Measurements from ENCODE around the gene LRRC59. TPM values are rescaled to one million over a fixed set of nuclear protein-coding genes. Genes with fewer than 3 reads are reported as not detected.
"Not testable (repeated sequence)": the region's sequence is repeated elsewhere in the genome, so short reads cannot be mapped to it uniquely, and the experiment has no call there.

Gene LRRC59
- total RNA-seq, 1 donor from 2014 or later: 113 TPM

DNA sequence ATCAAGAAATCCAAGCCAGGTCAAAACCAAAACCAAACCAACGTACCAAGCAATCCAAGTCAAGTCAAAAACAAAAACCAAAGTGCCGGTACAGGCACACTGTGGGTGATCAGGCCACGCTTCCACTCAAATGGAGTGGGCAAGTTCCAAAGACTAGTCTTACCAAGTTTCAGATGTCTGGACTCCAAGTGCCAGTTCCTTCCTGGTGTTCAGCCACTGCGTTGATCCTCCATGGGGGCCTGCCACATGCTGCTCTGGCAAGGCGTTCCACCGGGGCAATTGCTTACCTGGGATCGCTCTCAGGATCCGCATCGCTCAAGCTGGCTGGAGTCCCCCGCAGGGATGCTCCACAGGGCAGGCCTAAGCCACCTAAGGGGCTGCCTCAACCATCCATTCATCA lies 22.3 kb upstream of the LRRC59 start:
- Mint-ChIP-seq H3K4me1 (peaks cover 16% of the 10 kb centered on the region), H3K27me3 (peaks cover 19% of the 10 kb centered on the region)
- H3K36me3 Mint-ChIP-seq (ENCODE audit: low read depth); intact Hi-C loops (cut with micrococcal nuclease); H3K9me3 Mint-ChIP-seq; H3K4me3 Mint-ChIP-seq; H3K27ac Mint-ChIP-seq; DNase-seq: not testable (repeated sequence)

DNA sequence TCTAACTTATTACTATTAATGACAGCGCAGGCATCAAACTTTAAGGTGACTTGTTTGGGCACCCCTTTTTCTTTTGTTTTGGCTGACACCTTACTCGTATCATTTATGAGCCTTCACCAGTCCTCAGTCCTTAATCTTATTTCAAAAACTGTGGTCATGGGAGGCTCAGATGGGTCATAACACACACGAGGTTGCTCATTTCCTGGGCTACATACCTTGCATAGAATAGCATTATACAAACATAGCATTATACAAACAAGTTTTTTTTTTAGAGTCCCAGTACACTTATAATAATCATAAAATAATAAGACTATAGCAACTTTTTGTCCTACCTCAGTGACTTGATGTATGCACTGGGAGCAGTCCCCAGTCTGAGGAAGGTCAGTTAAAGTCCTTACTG lies 17.5 kb upstream of the LRRC59 start:
- Mint-ChIP-seq H3K9me3 (peaks cover 3% of the 10 kb centered on the region), H3K4me1 (peaks cover 2% of the 10 kb centered on the region), H3K27me3 (peaks cover 40% of the 10 kb centered on the region), H3K4me3 (no peak overlapping the region), H3K36me3 (ENCODE audit: low read depth) (no peaks in the 10 kb centered on the region), H3K27ac (no peak overlapping the region)
- intact Hi-C loops (cut with micrococcal nuclease): no loop called here
- DNase-seq: no peak

DNA sequence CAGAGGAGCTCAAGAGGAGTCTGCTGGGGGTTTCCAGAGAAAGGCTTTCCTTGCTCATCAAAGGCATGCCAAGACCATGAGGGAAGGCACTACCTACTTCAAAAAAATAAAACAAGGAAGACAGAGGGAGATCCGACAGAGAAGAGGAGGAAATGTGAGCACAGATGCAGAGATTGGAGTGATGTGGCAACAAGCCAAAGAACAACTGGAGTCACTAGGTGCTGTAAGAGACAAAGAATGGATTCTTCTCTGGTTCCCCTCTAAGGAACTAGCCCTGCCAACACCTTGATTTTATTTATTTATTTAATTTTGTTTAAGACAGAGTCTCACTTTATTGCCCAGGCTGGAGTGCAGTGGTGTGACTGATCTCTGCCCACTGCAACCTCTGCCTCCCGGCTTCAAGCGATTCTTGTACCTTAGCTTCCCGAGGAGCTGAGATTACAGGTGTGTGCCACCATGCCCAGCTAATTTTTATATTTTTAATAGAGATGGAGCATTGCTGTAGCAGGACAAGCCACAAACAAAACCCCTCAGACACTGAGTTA lies 14.9 kb upstream of the LRRC59 start:
- no peaks in the 10 kb centered on the region for H3K9me3 Mint-ChIP-seq
- H3K27me3 Mint-ChIP-seq: peaks cover 36% of the 10 kb centered on the region
- H3K36me3 Mint-ChIP-seq (ENCODE audit: low read depth): no peaks in the 10 kb centered on the region
- H3K4me3 Mint-ChIP-seq: no peak overlapping the region
- H3K4me1 Mint-ChIP-seq: peaks cover 2% of the 10 kb centered on the region
- no peak overlapping the region for H3K27ac Mint-ChIP-seq
- intact Hi-C loops (cut with micrococcal nuclease): no loop called here
- no peak for DNase-seq

DNA sequence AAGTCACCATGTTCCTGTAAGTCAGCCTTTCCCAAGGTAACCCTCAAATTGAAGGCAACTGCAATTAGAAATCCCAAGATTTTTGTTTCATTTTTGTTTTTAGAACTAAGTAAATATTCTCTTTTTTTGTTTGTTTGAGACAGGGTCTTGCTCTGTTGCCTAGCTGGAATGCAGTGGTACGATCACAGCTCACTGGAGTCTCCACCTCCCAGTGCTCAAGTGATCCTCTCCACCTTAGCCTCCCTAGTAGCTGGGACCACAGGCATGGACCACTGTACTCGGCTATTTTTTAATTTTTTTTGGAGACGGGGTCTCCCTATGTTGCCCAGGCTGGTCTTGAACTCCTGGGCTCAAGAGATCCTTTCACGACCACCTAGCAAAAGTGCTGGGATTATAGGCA lies 10.6 kb upstream of the LRRC59 start:
- Mint-ChIP-seq H3K9me3 (no peaks in the 10 kb centered on the region), H3K27ac (no peak overlapping the region), H3K4me1 (no peaks in the 10 kb centered on the region), H3K27me3 (peaks cover 29% of the 10 kb centered on the region), H3K4me3 (no peak overlapping the region), H3K36me3 (ENCODE audit: low read depth) (no peaks in the 10 kb centered on the region)
- intact Hi-C loops (cut with micrococcal nuclease): no loop called here
- no peak for DNase-seq

DNA sequence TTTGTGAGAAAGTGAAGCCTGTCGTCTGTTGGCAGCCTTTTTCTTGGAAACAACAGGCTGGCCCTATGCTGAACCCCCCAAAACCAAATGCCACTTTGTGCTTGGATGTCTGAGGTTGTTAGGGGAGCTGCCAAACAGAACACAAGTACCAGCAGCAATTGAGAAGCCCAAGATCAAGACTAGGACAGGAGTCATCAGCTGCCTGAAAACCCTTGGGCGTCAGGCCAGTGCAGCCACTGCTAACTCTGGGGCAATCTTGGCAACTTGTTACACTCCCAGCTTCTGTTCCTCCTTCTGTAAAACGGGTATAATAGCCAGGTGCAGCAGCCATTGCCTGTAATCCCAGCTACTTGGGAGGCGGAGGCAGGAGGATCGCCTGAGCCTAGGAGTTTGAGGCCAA lies 9.3 kb upstream of the LRRC59 start:
- no peak for DNase-seq
- intact Hi-C loops (cut with micrococcal nuclease): no loop called here
- Mint-ChIP-seq H3K27me3 (peaks cover 20% of the 10 kb centered on the region), H3K9me3 (no peaks in the 10 kb centered on the region), H3K4me3 (no peak overlapping the region), H3K27ac (no peak overlapping the region), H3K4me1 (no peaks in the 10 kb centered on the region), H3K36me3 (ENCODE audit: low read depth) (no peaks in the 10 kb centered on the region)

DNA sequence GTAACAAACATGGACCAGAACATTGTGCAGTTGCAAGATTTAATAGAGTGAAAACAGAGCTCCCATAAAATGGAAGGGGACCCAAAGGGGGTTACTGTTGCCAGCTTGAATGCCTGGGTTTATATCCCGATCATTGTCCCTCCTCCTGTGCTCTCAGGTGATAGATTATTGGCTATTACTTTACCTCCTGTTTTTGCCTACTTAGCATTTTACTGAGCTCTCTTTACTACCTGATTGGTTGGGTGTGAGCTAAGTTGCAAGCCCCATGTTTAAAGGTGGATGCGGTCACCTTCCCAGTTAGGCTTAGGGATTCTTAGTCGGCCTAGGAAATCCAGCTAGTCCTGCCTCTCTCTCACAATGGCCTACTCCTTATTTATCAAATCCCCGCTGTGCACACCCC lies 8.0 kb upstream of the LRRC59 start:
- intact Hi-C loops (cut with micrococcal nuclease); H3K9me3 Mint-ChIP-seq; H3K36me3 Mint-ChIP-seq (ENCODE audit: low read depth); H3K27ac Mint-ChIP-seq; H3K4me3 Mint-ChIP-seq; H3K4me1 Mint-ChIP-seq; DNase-seq: not testable (repeated sequence)
- peaks cover 19% of the 10 kb centered on the region for H3K27me3 Mint-ChIP-seq

DNA sequence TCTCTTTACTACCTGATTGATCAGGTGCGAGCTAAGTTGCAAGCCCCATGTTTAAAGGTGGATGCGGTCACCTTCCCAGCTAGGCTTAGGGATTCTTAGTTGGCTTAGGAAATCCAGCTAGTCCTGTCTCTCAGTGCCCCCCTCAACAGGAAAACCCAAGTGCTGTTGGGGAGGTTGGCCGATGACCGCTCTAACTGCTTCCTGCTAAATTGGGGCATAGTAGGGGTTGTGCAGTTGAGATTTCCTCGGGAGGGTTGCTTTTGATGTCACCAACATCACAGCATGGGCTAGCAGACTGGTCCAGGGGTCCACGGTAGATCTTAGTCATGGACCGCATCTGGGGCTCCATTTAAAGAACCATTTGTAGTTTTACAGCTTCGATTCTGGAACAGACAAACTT lies 2.3 kb upstream of the LRRC59 start:
- Mint-ChIP-seq H3K4me1 (peaks cover 19% of the 10 kb centered on the region), H3K36me3 (ENCODE audit: low read depth) (peaks cover 14% of the 10 kb centered on the region)
- H3K27ac Mint-ChIP-seq, DNase-seq, H3K9me3 Mint-ChIP-seq, H3K27me3 Mint-ChIP-seq, H3K4me3 Mint-ChIP-seq: not testable (repeated sequence)
- intact Hi-C loops (cut with micrococcal nuclease): loop anchor here (5.0 kb wide), 1 partner anchor 37 kb away; no protein-coding TSS in a partner anchor

DNA sequence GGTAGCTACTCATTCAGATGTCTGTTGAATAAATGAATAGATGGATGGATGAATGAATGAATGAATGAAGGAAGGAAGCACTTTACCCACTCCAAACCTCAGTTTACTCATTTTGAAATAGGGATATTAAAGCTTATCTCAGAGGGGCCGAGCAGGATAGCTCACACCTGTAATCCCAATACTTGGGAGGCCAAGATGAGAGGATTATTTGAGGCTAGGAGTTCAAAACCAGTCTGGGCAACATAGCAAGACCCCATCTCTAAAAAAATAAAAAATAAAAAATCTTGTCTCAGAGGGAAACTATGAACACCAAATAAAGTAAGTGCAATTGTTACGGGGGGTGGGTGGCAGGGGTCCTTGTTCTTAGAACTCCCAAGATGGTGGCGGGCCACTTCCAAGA lies 1.3 kb upstream of the LRRC59 start:
- not testable (repeated sequence) for H3K4me3 Mint-ChIP-seq, H3K27ac Mint-ChIP-seq, DNase-seq, H3K27me3 Mint-ChIP-seq, H3K9me3 Mint-ChIP-seq
- intact Hi-C loops (cut with micrococcal nuclease): loop anchor here (5.0 kb wide), 1 partner anchor 36 kb away; no protein-coding TSS in a partner anchor
- H3K36me3 Mint-ChIP-seq (ENCODE audit: low read depth): peaks cover 20% of the 10 kb centered on the region
- peaks cover 24% of the 10 kb centered on the region for H3K4me1 Mint-ChIP-seq

DNA sequence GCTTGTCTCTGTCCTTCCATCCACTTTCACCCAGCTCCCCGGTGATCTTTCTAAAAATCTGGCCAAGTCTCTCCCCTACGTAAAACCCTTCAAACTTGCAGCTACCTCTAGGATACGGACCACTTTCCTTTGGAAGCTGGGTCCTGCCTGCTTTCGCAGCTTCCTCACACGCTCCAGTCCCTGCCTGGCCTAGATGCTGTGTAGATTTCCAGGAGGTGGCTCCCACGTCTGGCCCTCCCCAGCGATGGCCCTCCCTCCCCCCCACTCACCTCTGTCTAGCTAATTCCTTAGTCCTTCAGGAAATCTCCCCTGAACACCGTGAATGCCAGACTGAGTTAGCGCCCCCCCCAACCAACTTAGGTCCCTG lies 579 bp upstream of the LRRC59 start:
- Mint-ChIP-seq H3K27me3 (no peaks in the 10 kb centered on the region), H3K9me3 (no peaks in the 10 kb centered on the region), H3K4me1 (peaks cover 28% of the 10 kb centered on the region), H3K27ac (peak overlapping the region; percentile 80), H3K4me3 (peak overlapping the region; percentile 92), H3K36me3 (ENCODE audit: low read depth) (peaks cover 28% of the 10 kb centered on the region)
- intact Hi-C loops (cut with micrococcal nuclease): loop anchor here (1.0 to 5.0 kb wide), 4 partner anchors 25 to 52 kb away; partner anchors contain the start of genes ACSF2, EME1, MRPL27 and XYLT2
- DNase-seq: no peak

DNA sequence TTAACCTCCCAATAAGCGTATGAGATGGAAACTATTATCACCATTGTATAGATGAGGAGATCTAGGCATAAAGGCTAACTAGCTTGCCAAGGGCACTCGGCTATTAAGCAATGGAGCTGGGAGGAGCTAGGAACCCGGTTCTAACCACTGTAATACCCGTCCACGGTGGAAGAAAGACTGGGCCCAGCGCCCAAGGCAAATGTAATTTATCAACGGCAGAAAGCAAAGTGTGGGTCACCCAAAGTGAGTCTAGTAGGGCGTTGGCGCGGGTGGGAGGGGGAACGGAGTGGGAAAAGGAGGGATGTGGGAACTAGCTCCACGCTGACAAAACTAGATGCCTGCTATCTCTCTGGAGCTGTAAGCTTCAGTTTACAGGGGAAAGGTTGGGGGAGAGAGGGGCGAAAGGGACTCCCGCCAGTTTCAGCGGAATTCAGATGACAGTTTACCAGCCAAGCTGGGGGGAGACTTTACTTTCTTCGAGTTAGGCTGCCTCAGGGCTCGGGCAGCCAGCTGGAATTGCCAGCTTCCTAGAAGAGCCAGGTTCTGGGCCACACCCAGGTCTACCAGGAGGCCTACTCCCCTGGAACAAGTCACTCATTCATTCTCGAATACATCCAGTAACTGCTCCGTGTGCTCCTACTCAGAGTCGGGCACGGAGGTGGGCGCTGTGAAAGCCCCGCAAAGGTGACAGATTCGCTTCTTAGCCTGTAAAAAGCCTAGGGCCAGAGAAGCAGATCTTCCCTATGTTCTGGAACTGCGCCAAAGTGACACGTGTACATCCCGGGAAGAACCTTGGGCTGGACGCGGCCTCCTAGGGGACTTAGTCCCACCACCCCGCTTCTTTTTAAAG lies 837 bp downstream of the LRRC59 start:
- Mint-ChIP-seq H3K4me1 (peaks cover 31% of the 10 kb centered on the region), H3K36me3 (ENCODE audit: low read depth) (peaks cover 36% of the 10 kb centered on the region), H3K27ac (peak overlapping the region; percentile 90), H3K4me3 (peak overlapping the region; percentile 92), H3K27me3 (no peaks in the 10 kb centered on the region), H3K9me3 (no peaks in the 10 kb centered on the region)
- intact Hi-C loops (cut with micrococcal nuclease): loop anchor here (1.0 to 5.0 kb wide), 4 partner anchors 23 to 50 kb away; partner anchors contain the start of genes ACSF2, EME1, MRPL27 and XYLT2
- peak; percentile 71 for DNase-seq

DNA sequence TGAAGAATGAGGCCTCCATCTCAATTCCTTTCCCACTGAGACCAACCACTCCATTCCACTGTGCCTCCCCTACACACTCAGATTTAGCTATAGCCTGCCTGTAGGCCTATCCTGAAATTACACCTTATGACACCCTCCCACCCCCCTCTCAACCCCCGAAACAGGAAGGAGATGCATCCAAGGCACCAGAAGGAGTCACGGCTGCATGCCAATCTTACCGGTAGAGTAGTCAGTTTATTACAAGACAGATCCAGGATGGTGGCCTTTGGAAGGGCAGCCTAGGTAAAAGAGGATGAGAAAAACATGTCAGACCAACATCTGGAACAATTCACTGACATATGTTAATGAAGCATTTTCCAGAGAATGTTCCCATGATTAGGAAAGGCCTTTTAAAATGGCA lies 2.6 kb downstream of the LRRC59 start:
- H3K36me3 Mint-ChIP-seq (ENCODE audit: low read depth): peaks cover 49% of the 10 kb centered on the region
- peaks cover 31% of the 10 kb centered on the region for H3K4me1 Mint-ChIP-seq
- H3K27me3 Mint-ChIP-seq: no peaks in the 10 kb centered on the region
- H3K27ac Mint-ChIP-seq: no peak overlapping the region
- peak overlapping the region; percentile 92 for H3K4me3 Mint-ChIP-seq
- no peak for DNase-seq
- intact Hi-C loops (cut with micrococcal nuclease): loop anchor here (5.0 kb wide), 1 partner anchor 32 kb away; no protein-coding TSS in a partner anchor
- H3K9me3 Mint-ChIP-seq: no peaks in the 10 kb centered on the region

DNA sequence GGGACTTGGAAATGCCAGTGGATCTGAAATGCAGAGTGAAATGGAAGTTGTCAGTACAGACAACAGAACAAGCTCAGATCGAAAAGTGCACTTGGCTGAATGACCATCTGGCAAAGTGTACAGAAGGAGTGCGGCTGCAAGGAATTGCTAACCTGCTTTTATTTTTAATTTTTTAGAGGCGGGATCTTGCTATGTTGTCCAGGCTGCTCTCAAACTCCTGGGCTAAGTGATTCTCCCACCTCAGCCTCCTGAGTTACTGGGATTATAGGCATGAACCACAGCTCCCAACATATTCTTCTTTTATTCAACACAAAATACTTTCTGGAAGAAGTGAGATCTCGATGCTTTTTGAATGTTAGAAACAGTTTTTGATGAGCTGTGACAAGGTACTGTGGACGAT lies 3.6 kb downstream of the LRRC59 start:
- Mint-ChIP-seq H3K4me3 (peak overlapping the region; percentile 8), H3K36me3 (ENCODE audit: low read depth) (peaks cover 55% of the 10 kb centered on the region), H3K9me3 (no peaks in the 10 kb centered on the region), H3K27ac (peak overlapping the region; percentile 2), H3K27me3 (no peaks in the 10 kb centered on the region), H3K4me1 (peaks cover 32% of the 10 kb centered on the region)
- DNase-seq: no peak
- intact Hi-C loops (cut with micrococcal nuclease): no loop called here

DNA sequence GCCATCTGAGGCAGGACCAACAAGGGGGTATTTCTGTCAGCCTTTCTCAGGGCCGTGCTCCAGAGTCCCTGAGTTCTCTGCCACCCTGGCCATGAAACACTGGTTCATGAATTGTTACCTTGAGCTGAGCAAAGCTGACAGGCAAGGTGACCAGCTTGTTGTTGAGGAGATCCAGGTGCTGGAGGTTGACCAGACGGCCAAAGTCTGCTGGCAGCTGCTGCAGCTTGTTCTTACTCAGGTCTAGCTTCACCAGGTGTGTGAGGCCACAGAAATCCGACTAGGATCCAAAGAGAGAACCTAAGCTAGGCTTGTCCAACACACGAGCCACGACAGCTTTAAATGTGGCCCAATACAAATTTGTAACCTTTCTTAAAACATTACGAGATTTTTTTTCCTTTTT lies 4.7 kb downstream of the LRRC59 start:
- no peak for DNase-seq
- H3K36me3 Mint-ChIP-seq (ENCODE audit: low read depth): peaks cover 66% of the 10 kb centered on the region
- no peak overlapping the region for H3K27ac Mint-ChIP-seq
- H3K9me3 Mint-ChIP-seq: no peaks in the 10 kb centered on the region
- H3K4me3 Mint-ChIP-seq: no peak overlapping the region
- H3K27me3 Mint-ChIP-seq: no peaks in the 10 kb centered on the region
- peaks cover 31% of the 10 kb centered on the region for H3K4me1 Mint-ChIP-seq
- intact Hi-C loops (cut with micrococcal nuclease): no loop called here

DNA sequence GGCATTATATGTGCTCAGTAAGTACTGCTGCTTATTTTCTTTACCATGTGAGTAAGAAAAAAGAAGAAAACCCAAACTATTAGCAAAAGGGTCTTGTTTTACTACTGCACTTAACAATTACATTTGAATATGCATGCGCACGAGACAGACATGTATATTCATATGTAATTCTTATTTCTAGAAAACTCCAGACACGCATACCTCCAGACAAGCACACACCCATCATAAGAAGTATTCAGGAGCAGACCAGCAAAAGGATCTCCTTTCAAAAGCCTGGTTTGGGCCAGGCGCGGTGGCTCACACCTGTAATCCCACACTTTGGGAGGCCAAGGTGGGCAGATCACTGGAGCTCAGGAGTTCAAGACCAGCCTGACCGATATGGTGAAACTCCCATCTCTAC lies 7.8 kb downstream of the LRRC59 start:
- no peaks in the 10 kb centered on the region for H3K9me3 Mint-ChIP-seq
- H3K4me3 Mint-ChIP-seq: no peak overlapping the region
- H3K27ac Mint-ChIP-seq: no peak overlapping the region
- DNase-seq: no peak
- H3K27me3 Mint-ChIP-seq: no peaks in the 10 kb centered on the region
- peaks cover 14% of the 10 kb centered on the region for H3K4me1 Mint-ChIP-seq
- intact Hi-C loops (cut with micrococcal nuclease): no loop called here
- H3K36me3 Mint-ChIP-seq (ENCODE audit: low read depth): peaks cover 80% of the 10 kb centered on the region

Data from activated CD4-positive, alpha-beta T cell treated with anti-CD3 and anti-CD28 coated beads, Interleukin-2, amount 10 ng/mL, durations not matched to agents 24 days and 14 days (primary cell).